Measurements from ENCODE around the gene GAD2. TPM values are rescaled to one million over a fixed set of nuclear protein-coding genes. Genes with fewer than 3 reads are reported as not detected.

The GAD2 gene
- total and polyA plus RNA-seq, 9 of the 15 experiments (the other 6 are each of a cell fraction or from before 2014, with no cell fraction given): not detected

DNA sequence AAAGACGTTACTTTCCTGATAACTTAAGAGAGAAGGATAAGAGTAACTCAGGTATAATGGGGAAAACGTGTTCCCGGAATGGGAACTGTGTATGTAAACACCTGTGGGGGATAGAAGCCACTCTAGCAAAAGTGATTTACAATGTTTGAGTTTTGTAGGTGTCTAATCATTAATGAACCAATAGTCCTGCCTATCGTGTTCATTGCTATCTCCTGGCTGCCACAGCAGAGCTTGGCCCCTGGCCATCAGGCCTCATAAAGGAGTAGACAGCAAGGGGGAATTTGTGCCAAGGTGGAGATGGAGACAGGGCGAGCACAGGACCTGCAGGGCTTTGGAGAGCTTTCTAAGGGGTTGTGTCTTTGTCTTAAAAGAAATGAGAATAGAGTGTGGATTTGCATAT lies 102.1 kb downstream of the GAD2 start:
- in situ Hi-C loops (cut with MboI): no loop called here
- no TSS peak for BruUV-seq (replicated peaks)
- no peak for FAIRE-seq

More for the DNA sequence above, 102.1 kb downstream of the GAD2 start:
- no peaks in the 10 kb centered on the region for H3K36me3 ChIP-seq (ENCODE audit: control insufficient read depth, insufficient read depth, low read length)
- H3K27ac ChIP-seq (ENCODE audit: extremely low read depth, low read depth, low read length): no peak overlapping the region
- WGBS (ENCODE audit: insufficient coverage, low coverage, missing lambda C conversion rate): 0% methylated on average over 4 of the region's 5 CpGs
- DNase-seq (ENCODE audit: extremely low read depth in 1 of 4, low spot score in 3 of 4) (no peak), ATAC-seq (no peak)
- TF ChIP-seq RBM22 (IDR thresholded peaks at IDR 0.05; ENCODE audit: low read depth, low read length, poor library complexity, severe bottlenecking): no peak
- TF ChIP-seq, protein P1, sequence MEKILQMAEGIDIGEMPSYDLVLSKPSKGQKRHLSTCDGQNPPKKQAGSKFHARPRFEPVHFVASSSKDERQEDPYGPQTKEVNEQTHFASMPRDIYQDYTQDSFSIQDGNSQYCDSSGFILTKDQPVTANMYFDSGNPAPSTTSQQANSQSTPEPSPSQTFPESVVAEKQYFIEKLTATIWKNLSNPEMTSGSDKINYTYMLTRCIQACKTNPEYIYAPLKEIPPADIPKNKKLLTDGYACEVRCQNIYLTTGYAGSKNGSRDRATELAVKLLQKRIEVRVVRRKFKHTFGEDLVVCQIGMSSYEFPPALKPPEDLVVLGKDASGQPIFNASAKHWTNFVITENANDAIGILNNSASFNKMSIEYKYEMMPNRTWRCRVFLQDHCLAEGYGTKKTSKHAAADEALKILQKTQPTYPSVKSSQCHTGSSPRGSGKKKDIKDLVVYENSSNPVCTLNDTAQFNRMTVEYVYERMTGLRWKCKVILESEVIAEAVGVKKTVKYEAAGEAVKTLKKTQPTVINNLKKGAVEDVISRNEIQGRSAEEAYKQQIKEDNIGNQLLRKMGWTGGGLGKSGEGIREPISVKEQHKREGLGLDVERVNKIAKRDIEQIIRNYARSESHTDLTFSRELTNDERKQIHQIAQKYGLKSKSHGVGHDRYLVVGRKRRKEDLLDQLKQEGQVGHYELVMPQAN (IDR thresholded peaks at IDR 0.05; ENCODE audit: borderline replicate concordance): no peak
- no peak for TF ChIP-seq SIN3A (IDR thresholded peaks at IDR 0.05; ENCODE audit: borderline replicate concordance in 2 of 2, control insufficient read depth in 1 of 2, low read depth in 2 of 2, low read length in 2 of 2)
- no peak for TF ChIP-seq ZNF324 (CRISPR knock-in tag; IDR thresholded peaks at IDR 0.05)
- TF ChIP-seq NR2F6 (CRISPR knock-in tag; IDR thresholded peaks at IDR 0.05): no peak
- TF ChIP-seq RBM15 (IDR thresholded peaks at IDR 0.05; ENCODE audit: insufficient read depth, low read length): no peak
- TF ChIP-seq GATAD2B (IDR thresholded peaks at IDR 0.05; ENCODE audit: borderline replicate concordance): no peak
- TF ChIP-seq, protein P2, sequence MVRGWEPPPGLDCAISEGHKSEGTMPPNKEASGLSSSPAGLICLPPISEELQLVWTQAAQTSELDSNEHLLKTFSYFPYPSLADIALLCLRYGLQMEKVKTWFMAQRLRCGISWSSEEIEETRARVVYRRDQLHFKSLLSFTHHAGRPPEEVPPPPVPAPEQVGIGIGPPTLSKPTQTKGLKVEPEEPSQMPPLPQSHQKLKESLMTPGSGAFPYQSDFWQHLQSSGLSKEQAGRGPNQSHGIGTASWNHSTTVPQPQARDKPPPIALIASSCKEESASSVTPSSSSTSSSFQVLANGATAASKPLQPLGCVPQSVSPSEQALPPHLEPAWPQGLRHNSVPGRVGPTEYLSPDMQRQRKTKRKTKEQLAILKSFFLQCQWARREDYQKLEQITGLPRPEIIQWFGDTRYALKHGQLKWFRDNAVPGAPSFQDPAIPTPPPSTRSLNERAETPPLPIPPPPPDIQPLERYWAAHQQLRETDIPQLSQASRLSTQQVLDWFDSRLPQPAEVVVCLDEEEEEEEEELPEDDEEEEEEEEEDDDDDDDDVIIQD (CRISPR knock-in tag; IDR thresholded peaks at IDR 0.05): no peak
- TF ChIP-seq ZFX (CRISPR knock-in tag; IDR thresholded peaks at IDR 0.05): no peak
- TF ChIP-seq HMG20A (CRISPR knock-in tag; conservative IDR thresholded peaks at IDR 0.05): no peak
- no peak for TF ChIP-seq SLC30A9 (CRISPR knock-in tag; IDR thresholded peaks at IDR 0.05)
- TF ChIP-seq STAG1 (CRISPR knock-in tag; IDR thresholded peaks at IDR 0.05; ENCODE audit: borderline replicate concordance): no peak
- TF ChIP-seq POU5F1 (IDR thresholded peaks at IDR 0.05; ENCODE audit: borderline replicate concordance, low read depth, low read length, partially characterized antibody): no peak
- TF ChIP-seq CREB1 (IDR thresholded peaks at IDR 0.05): no peak
- TF ChIP-seq CREB1 (CRISPR knock-in tag; IDR thresholded peaks at IDR 0.05): no peak
- TF ChIP-seq, protein P3, sequence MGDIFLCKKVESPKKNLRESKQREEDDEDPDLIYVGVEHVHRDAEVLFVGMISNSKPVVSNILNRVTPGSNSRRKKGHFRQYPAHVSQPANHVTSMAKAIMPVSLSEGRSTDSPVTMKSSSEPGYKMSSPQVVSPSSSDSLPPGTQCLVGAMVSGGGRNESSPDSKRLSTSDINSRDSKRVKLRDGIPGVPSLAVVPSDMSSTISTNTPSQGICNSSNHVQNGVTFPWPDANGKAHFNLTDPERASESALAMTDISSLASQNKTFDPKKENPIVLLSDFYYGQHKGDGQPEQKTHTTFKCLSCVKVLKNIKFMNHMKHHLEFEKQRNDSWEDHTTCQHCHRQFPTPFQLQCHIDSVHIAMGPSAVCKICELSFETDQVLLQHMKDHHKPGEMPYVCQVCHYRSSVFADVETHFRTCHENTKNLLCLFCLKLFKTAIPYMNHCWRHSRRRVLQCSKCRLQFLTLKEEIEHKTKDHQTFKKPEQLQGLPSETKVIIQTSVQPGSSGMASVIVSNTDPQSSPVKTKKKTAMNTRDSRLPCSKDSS (IDR thresholded peaks at IDR 0.05; ENCODE audit: low read depth, partially characterized antibody): no peak
- no peak for TF ChIP-seq ZC3H4 (CRISPR knock-in tag; IDR thresholded peaks at IDR 0.05; ENCODE audit: borderline replicate concordance)
- peaks cover 0 to 9% of the 10 kb centered on the region in 2 experiments; a peak in 3 of 5 replicates for H3K27me3 ChIP-seq (ENCODE audit: control insufficient read depth in 2 of 2, insufficient read depth in 2 of 2, low read length in 2 of 2)
- H3K79me2 ChIP-seq (ENCODE audit: control insufficient read depth, insufficient read depth, low read length): no peaks in the 10 kb centered on the region
- intact Hi-C loops (cut with micrococcal nuclease): no loop called here
- ChIA-PET POLR2A (no interaction called here), CTCF (ENCODE audit: low intra/inter-chr PET ratio) (no interaction called here)
- H3K9ac ChIP-seq (ENCODE audit: insufficient read depth in 1 of 2, low read depth in 2 of 2, low read length in 2 of 2): no peak overlapping the region
- no peaks in the 10 kb centered on the region for H3K9me3 ChIP-seq (replicated peaks; ENCODE audit: control insufficient read depth, insufficient read depth, low read depth, low read length)
- no peaks in the 10 kb centered on the region for H3K4me1 ChIP-seq (replicated peaks in 1 of 2; ENCODE audit: control insufficient read depth in 2 of 2, insufficient read depth in 2 of 2, low read length in 2 of 2)
- no peaks in the 10 kb centered on the region for H4K20me1 ChIP-seq (replicated peaks; ENCODE audit: control insufficient read depth, insufficient read depth, low read length)
- no peaks in the 10 kb centered on the region for H3K9me1 ChIP-seq (ENCODE audit: control insufficient read depth, insufficient read depth, low read length)
- H3K4me2 ChIP-seq (ENCODE audit: insufficient read depth, low read length): no peak overlapping the region
- no peak overlapping the region for H3K4me3 ChIP-seq
- no peak overlapping the region for H2AFZ ChIP-seq (ENCODE audit: low read depth, low read length)

Measured in K562 (cell line).